NOMO-1 treated with DMSO at 0.1 percent for 48 hours (cell line): ENCODE results near the gene CAPZA2.
"Not testable (repeated sequence)": the region's sequence is repeated elsewhere in the genome, so short reads cannot be mapped to it uniquely, and the experiment has no call there.

Source experiments
- DNase-seq: peaks from one replicate; lab custom pipeline; 2025; ENCODE audit not compliant: unreplicated experiment; lab: John Stamatoyannopoulos, UW

The CAPZA2 gene

DNA sequence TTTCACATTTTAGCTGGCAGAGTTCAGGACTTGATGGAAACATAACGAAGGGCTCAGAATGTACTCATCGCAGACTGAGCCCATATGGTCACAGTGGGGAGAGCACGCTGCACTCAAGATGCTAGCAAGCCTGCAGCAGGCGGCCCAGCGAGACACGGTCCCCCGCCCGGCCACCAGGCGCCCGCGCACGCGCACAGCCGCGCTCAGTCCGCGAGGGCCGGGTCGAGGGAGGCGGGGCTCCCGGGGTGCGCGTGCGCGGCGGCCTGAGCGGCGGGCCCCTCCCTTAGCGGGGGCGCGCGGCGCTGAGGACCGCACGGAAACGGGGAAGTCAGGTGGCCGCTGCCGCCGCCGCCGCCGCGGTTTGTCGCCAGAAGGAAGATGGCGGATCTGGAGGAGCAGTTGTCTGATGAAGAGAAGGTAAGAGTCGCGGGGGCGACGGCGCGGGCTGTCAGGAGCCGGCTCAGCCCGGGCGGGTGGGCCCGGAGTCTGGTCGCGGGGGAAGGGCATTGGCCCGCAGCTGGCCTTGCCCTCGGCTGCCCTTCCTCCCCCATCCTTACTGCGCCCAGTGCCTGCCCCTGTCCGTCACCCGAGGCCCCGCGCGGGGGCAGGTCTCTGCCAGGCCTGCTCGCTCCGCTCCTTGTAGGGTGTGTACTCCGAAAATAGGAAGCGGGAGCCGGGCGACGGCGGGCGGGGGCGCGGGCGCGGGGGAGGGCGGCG, at the start of gene CAPZA2:
TSS of gene CAPZA2 (plus strand) at position 354 of the 717 bp plus-strand sequence. CDS start at position 379, 25 bp downstream.
- DNase-seq, result peak; percentile 76

DNA sequence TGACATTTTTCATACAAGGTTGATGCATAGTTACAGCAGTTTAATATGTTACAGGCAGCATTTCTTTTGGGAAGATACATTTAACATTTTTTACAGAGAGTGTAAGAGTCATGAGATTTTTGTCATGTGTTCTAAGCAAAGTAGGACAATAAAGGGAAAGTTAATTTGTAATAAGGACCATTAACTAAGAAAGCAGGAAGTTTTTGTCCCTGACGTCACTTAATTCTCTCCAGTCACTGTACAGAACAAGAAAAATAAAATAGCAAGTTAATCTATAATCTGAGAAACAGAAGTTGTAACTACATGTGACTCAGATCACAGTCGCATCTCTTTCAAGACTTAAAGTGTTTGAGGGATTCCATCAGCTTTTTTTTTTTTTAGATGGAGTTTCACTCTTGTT, 49.5 kb upstream of the CAPZA2 start:
- DNase-seq, result no peak

DNA sequence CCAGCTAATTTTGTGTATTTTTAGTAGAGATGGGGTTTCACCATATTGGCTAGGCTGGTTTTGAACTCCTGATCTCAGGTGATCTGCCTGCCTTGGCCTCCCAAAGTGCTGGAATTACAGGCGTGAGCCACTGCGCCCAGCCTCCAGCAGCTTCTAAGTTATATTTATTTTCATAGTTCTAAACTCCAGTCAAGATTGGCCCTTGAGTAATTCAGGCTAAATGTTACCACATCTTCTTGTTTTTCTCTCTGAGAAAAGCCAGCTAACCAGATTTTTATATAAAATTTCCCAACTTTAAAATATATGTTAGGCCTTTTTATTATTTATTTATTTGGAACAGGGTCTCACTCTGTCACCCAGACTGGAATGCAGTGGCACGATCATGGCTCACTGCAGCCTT, 49.0 kb upstream of the CAPZA2 start:
- not testable (repeated sequence) for DNase-seq

DNA sequence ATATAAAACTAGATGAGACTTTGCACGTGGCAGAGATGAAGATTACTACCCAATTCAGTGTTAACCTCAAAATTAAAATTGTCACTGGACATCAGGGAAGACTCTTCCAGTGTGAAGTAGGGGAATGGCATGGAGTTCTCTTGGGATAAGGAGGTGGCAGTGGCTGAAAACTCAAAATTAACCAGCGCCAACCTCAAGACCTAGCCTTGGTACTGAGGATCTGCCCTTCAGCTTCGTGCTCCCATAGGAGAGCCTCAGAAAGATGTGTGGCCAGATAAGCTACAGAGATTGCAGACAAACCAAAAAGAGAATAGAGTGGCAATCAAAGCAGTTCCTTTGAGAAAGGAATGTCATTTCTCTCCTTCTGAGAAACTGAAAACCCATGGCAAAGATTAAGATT, 47.3 kb upstream of the CAPZA2 start:
- DNase-seq, result no peak

DNA sequence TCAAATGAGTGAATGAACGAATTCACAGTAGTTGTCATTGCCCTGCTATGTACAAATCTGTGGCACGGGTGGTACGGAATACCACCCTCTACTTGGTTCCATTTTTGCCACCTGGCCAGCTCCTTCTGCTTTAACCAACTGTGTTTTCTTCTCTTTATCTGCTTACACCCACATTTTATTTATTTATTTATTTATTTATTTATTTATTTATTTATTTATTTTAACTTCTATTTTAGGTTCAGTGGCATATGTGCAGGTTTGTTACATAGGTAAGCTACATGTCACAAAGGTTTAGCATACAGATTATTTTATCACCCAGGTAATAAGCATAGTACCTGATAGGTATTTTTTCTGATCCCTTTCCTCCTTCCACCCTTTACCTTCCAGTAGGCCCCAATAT, 42.2 kb upstream of the CAPZA2 start:
- DNase-seq, result no peak

DNA sequence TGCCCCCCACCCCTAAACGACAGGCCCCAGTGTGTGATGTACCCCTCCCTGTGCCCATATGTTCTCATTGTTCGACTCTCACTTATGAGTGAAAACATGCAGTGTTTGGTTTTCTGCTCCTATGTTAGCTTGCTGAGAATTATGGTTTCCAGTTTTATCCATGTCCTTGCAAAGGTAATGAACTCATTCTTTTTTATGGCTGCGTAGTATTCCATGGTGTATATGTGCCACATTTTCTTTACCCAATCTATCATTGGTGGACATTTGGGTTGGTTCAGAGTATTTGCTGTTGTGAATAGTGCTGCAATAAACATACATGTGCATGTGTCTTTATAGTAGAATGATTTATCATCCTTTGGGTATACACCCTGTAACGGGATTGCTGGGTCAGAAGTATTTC, 40.7 kb upstream of the CAPZA2 start:
- DNase-seq, result not testable (repeated sequence)

DNA sequence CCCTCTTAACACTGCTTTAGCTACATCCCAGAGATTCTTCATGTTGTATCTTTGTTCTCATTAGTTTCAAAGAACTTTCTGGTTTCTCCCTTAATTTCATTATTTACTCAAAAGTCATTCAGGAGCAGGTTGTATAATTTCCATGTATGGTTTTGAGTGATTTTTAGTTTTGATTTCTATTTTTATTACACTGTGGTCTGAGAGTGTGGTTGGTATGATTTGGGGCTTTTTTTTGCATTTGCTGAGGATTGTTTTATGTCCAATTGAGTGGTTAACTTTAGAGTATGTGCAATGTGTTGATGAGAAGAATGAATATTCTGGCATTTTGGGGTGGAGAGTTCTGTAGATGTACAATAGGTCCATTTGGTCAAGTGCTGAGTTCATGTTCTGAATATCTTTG, 37.9 kb upstream of the CAPZA2 start:
- DNase-seq, result no peak

DNA sequence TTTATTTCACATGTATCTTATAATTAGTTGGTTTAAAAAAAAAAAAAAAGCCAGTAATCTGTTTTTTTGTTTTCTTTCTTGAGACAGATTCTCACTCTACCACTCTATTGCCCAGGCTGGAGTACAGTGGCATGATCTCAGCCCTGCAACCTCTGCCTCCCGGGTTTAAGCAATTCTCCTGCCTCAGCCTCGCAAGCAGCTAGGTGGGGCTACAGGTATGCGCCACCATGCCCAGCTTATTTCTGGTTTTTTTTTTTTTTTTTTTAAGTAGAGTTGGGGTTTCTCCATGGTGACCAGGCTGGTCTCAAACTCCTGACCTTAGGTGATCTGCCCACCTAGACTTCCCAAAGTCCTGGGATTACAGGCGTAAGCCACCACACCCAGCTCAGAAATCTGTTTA, 34.1 kb upstream of the CAPZA2 start:
- DNase-seq, result no peak

DNA sequence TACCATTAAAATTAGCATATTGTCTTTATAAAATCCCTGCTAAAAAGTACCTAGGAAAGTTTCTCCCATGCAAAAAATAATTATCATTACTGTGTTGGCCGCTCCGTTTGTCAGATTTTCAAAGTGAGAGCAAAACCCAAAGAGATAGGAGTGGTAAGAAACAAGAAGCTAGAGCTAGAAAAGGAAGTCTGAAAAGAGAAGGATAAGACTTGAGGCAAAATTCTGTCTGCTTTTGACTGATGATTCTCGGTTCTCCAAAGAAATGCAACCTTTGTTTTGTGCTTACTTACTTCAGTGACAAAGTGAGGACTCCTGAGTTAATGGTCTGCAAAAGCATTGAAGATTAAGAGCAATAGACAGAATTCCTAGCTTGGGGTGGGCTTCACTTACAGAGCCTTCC, 33.3 kb upstream of the CAPZA2 start:
- DNase-seq, result no peak

DNA sequence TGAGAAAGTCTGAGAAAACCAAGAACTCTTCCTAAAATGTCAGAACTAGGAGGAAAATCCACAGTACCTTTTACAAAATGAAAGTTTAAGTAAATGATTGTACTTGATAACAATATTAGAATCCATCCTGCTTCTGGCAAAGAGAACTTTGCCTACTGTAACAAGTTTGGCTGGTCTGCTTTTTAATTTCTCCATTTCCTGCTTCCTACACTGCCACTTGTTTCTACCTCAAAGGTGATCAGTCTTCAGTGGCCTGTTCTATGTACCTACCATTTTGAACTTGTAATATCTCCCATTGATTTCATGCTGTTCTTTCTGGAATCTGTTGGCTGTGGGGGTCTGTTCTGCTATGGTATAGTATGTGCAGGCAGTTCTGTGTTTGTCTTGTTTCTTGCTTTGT, 32.9 kb upstream of the CAPZA2 start:
- DNase-seq, result no peak

DNA sequence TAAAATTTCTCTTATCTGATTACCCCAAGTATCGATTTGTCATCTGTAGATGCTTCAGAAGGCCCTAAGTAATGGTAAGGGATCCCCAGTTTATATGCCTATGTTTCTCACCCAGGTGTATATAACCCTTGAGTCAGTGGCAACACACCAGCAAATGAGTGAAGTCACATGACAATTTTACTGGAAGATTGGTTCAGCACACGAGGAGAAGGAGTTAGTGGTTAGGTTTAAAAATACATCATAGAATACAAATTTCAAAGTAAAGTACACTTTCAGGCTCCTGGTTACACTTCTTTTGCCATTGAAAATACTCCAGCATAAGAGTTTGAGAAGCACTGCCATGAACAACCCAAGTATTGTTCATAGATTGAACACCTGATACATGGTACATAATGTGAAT, 29.7 kb upstream of the CAPZA2 start:
- DNase-seq, result no peak

DNA sequence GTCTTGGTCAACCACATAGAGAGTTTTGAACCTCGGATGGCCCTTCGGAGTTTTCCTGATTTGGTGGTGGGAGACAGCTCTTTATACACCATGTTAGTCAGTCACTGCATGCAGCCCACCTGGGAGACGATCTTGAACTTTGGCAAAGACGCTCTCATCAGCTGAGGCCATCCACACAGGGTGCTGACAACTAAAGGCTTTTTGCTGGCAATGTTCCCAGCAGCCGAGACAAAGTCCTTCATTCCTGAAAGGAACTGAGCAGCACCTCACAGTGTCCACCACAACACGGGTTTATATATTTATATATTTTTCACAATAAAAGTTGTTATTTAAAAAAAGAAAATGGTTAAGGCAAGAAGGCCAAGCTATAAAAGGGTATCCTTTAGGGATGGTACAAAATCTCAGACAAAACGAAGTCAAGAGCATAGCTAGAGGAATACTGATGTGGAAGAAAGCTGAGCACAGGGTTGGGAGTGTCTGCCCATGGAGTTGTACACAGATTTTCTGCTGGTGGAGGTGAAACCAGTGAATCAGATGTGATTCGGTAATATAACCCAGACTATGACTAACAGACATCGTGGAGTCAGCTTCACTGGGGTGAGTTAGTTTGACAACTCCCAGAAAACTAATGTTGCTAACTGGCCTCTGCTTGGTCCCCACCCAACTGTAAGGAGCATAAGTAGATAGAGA, 27.4 kb upstream of the CAPZA2 start:
- DNase-seq, result no peak

DNA sequence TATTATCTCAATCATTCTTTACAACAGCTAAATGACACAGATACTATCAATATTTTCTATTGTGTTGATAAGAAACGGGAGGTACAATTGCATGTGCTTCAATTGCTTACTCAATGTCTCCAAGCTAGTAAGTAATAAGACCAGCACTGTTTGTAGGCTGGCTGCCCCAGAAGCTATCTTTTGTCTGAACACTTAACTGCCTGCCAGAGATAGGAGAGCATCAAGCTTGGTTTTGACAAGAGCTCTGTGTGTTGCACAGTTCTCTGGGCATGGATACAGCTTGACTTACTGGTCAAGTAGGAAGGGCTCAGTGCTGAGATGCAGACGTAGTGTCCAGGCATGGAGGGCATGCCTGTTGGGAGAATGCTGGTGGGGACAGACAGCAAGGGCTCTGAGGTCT, 26.3 kb upstream of the CAPZA2 start:
- no peak for DNase-seq

DNA sequence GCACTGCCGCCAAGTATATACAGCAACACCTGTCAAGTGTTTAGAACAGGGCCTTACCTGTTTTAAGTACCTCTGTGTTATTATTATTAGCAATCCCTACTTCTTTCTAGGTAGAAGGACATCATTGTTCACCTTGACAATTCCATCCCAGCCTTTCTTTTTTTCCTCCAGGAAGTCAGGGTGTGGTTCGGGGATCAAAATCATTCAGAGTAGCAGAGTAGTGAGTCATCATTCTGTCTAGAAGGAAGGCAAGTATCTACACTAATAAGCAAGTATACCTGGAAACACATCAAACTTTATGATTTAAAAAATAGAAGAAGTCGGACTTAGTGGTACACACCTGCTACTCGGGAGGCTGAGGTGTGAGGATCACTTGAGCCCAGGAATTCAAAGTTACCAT, 25.5 kb upstream of the CAPZA2 start:
- no peak for DNase-seq

DNA sequence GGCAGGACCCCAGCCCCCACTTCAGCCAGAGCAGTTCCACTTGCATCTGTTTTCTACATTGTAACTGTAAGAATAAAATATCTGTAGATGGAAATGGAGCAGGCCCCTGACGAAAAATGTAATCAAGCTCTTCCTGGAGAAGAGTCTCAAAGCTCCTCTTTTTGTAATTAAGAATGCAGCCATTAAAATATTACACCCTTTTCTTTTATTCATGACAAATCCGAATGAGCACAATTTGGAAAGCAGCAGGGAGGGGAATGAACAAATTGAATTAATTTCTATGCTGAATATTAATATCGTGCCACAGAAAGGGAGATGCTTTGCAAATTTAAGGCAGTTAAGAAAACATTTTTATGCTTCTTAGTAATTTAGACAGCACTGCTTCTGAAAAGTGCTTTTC, 24.8 kb upstream of the CAPZA2 start:
- DNase-seq, result no peak

DNA sequence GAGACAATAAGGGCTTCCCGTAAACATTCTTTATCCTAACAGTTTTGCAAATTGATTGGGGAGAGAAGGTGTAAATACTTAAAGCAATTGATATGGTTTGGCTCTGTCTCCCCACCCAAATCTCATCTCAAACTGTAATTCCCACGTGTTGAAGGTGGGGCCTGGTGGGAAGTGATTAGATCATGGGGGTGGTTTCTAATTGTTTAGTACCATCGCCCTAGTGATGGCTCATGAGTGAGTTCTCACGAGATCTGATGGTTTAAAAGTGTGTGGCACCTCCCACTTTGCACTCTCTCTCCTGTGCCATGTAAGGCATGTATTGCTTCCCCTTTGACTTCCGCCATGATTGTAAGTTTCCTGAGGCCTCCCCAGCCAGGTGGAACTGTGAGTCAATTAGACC, 22.1 kb upstream of the CAPZA2 start:
- DNase-seq, result no peak

DNA sequence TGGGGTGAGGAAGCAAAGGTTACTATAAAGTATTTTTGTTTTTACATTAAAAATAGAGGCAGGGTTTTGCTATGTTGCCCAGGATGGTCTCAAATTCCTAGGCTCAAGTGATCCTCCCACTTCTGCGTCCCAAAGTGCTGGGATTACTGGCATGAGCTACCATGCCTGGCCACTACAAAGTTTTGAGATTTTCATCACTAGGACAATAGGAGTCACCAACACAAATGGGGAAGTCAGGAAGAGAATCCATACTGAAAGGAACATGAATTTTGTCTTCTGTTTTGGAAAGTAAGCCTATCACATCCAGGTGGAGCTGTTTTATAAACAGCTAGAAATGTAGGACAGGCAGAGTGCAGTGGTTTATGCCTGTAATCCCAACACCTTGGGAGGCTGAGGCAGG, 20.0 kb upstream of the CAPZA2 start:
- DNase-seq, result no peak

DNA sequence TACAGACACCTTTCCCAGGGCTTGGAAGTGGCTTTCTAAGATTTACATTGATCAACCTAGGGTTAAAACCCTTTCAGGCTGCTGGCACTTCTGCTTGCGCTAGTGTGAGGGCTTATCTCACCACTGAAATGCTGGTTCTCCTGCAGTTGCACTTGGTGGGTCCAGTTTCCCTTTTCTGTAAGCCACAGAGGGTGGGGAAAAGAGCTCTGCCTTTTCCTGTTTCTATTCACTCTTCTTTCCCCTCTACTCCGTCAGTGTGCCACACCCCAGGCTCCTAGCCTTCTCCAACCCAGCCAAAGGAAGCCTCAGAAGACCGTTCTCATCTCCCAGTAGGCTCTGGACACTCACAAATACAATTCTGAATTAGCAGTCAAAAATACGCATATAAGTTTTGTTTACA, 19.0 kb upstream of the CAPZA2 start:
- DNase-seq, result peak; percentile 57

DNA sequence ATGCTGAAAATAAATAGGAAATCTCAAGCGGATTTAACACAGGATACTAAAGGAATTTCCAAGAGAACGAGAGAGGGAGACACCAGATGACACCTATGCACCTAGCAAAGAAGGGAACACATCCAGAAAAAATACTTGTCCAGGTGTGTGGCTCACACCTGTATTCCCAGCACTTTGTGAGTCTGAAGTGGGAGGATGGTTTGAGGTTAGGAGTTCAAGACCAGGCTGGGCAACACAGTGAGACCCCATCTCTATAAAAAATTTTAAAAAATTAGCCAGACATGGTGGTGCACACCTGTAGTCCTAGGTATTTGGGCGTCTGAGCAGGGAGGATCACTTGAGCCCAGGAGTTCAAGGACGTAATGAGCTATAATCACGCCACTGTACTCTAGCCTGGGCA, 11.2 kb upstream of the CAPZA2 start:
- no peak for DNase-seq

DNA sequence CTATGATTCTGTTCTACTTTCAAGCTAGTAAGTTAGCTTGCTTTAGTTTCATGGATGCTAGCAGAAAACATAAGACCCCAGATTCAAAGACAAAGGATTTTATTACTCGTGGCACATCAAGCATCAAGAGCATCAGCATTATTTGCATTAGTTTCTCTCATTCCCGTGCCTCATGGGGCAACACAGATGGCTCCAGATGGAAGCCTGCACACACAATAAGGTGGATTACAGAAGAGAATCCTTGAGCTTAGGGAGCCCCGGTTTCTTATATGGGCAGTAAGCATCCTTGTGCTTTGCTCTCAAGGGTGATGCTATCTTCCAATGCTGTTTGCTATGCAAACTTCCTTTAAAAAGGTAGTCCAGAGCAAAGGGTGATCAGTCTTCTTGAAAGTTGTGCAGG, 10.7 kb upstream of the CAPZA2 start:
- no peak for DNase-seq

DNA sequence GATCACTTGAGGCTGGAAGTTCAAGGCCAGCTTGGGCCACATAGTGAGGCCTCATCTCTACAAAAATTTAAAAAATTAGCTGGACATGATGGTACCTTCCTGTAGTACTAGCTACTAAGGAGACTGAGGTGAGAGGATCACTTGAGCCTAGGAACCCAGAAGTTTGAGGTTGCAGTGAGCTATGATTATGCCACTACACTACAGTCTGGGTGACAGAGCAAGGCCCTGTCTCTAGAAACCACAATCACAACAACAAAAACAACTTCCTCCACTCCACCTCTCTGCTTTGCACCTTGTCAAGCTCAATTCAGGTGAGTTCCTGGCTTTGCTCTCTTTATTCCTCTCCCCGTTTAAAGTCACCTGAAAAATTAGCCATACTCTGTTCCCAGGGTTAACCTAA, 8.3 kb upstream of the CAPZA2 start:
- DNase-seq, result no peak

DNA sequence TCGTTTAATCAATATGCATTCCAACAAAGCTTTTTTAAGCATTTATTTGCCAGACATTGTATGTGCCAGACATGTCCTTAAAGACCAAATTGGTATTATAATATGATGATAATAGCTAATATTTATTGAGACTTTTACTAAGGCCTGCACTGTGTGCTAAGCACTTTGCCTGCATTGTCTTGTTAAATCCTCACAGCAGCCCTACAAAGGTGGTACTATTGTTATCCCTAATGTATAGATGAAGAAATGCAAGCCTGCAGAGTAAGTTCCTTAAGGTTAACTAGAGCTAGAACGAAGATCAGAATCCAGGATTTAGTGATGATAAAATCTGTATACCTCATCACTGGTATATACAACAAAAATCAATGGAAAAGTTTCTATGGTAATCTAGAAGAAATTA, 5.3 kb upstream of the CAPZA2 start:
- DNase-seq, result no peak

DNA sequence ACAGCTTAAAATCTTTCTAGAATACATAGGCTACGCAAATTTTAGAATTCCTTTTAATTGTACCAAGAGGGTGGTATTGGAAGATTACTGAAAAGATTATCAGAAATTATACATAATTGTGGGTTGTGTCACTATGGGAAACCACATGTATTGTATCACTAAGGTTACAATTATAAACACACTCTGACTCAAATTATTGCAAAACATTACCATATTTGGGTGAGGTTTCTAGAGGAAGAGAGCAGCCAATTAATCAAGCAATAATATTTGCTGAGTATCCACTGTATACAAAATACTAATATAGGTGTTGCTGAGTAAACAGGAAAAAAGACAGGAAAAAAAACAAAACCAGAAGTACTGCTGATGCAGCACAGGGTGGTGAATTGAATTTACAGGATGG, 3.1 kb upstream of the CAPZA2 start:
- peak; percentile 88 for DNase-seq
